Bone marrow (tissue), 2 donors: ENCODE data around the gene EFNA3.

ENCODE experiments used
- DNase-seq, 2 donors: peaks; one replicate each; lab custom pipeline; 2025; lab: John Stamatoyannopoulos, UW

Gene EFNA3

DNA sequence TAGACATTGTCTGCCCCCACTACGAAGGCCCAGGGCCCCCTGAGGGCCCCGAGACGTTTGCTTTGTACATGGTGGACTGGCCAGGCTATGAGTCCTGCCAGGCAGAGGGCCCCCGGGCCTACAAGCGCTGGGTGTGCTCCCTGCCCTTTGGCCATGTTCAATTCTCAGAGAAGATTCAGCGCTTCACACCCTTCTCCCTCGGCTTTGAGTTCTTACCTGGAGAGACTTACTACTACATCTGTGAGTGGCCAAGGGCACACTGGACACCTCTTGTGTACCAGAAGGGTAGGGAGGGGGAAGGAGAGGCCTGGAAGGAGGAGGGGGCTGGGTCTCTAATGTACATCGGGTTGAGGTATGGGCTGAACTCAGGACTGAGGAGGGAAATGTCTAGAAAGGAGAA, 11.9 kb upstream of the EFNA3 start:
- no peak for DNase-seq

DNA sequence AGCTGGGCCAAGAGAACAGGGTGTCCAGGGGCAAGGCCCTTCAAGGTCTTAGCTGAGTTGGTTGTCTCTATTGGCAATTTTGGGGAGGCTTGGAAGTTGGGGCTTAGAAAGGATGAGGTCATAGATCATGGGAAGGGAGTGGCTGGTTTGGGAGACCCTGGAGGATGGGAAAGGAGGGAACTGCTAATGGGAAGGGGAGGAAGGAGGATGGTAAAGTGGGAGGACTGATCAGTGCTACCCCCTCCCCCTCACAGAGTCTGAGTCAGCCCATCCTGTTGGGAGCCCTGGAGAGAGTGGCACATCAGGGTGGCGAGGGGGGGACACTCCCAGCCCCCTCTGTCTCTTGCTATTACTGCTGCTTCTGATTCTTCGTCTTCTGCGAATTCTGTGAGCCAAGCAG, 10.0 kb upstream of the EFNA3 start:
- DNase-seq, result no peak

DNA sequence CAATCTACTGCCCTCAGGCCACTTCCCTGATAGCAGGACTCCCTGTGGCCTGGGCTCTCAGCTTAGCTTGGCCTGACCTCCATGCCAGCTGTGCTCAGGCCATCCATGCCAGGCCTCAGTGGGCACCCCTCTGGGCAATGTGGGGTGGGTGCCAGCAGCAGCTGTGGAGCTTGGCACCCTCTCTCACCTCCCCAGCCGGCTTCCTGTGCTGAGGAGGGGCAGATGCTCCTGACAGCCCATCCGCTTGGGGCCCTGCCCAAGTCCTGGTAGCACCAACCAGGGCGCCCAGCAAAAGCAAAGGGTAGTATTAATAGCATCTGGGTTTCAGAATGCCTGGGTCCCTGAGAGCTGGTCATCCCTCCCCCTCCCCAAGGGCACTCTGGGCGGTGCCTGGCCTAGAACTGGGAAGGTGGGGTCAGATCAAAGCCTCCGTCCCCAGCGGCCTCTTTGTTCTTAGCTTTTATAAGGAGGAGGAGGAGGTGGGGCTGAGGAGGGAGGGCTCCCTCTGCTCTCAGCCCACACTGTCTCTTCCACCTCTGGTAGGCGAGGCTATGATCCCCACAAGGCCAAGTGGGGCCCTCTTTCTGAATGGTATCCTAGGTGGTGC, 9.0 kb upstream of the EFNA3 start:
- no peak for DNase-seq

DNA sequence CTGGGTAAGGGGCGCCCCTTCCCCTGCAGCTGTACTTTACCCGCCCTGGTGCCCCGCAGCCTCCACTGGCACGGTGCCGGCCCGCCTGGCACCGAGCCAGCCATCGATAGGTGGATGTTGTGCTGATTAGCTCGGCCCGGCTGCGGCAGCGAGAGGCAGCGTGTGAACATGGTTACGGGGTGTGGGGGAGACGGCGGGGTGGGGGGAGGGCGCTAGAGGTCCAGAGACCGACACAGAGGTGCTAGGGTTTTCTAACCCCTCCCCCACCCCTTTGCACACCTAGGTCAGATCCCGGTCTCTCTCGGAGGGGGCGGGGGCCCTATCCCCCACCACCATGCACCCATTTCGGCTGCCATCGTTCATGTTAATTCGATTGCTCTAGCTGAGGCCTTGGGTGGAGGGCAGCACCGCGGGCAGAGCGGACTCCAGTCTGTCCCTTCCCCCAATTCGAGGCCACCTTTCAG, 8.4 kb upstream of the EFNA3 start:
- DNase-seq, result no peak

DNA sequence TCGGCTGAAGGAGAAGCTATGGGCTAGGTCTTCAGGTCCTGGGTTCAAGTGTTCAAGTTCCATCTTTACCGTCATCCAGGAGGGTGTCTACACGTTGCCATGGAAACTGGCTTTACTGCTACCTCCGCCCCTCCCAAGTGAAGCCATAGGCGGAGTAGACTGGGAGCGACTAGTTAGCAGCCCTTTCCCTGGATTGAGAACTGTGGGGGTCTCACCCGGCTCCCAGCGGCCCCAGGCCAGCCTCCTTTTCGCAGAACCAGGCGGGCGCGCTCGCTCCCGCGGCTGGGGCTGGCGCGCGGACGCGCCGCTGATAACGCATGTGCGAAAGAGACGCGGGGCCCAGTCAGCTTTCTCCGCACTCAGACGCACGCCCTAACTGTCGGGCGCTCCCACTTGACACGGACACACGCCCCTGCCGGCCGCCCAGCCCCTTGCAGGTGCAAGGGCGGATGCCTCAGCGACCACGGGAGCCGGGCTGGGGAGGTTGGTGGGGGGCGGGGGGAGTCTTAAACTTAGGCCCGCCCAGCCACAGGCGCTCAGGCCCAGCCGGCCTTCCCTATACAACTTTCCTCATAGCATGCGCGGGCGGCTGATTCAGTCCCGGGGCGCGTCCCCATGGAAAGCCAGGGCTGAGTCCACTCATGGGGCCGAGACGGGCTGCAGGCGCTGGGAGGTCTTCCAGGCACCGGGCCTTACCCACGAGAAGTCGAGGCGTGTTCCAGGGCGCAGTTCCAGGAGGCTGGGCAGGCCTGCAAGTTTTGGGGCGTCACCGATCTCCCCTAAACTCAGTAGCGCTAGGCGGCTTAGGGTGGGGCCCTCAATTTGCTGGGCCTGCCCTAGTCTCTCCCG, 7.7 kb upstream of the EFNA3 start:
- peak; percentile 34 to 35 for DNase-seq

DNA sequence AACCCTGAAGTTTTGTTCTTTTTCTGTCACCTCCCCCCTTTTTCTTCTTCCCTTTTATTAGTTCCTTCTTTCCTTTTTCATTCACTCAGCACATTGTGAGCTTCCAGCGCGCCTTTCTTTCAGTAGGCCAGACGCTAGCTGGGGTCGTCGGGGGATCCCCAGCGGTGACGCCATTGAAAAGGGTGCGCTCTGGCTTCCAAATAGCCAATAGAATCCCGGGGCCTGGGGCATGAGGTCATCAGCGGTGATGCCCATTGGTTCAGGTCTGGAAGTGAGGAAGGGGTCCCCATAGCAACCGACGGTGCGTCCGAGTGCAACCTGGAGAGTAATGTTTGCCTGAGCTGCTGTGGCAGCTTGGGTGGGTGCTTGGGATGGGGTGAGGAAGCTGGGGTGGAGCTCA, 6.9 kb upstream of the EFNA3 start:
- DNase-seq, result no peak

DNA sequence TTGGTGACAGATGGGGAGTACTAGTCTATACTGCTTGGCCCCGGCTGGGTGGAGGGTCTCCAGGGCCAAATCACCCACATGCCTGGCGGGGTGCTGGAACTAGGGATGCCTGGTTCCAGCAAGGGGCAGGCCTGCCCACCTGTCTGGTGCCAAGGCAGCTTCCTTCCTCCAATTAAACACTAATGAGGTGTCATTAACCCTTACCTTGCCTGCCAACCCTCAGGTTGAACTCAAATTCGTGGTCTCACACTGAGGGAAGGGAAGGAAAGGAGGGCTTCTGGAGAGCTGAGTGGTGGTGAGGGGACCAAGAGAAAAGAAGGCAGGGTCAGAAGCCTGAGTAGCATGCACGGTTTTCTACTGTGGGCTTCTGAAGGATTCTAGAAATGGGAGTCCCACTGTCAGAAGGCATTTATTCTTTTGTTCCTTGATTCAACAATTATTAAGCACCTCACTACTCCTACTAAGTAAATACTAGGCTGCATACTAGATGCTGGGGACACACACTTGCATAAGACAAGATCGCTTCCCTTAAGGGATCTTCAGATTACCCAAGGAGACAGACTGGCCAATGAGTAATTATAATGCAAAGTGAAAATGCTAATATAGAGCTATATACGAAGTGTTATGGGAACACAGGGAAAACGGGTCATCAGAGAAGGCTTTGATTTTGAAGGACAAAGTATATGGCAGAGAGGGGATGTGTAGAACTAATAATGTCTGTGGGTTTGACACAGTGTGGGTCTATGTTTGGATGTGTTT, 5.9 kb upstream of the EFNA3 start:
- DNase-seq, result no peak

DNA sequence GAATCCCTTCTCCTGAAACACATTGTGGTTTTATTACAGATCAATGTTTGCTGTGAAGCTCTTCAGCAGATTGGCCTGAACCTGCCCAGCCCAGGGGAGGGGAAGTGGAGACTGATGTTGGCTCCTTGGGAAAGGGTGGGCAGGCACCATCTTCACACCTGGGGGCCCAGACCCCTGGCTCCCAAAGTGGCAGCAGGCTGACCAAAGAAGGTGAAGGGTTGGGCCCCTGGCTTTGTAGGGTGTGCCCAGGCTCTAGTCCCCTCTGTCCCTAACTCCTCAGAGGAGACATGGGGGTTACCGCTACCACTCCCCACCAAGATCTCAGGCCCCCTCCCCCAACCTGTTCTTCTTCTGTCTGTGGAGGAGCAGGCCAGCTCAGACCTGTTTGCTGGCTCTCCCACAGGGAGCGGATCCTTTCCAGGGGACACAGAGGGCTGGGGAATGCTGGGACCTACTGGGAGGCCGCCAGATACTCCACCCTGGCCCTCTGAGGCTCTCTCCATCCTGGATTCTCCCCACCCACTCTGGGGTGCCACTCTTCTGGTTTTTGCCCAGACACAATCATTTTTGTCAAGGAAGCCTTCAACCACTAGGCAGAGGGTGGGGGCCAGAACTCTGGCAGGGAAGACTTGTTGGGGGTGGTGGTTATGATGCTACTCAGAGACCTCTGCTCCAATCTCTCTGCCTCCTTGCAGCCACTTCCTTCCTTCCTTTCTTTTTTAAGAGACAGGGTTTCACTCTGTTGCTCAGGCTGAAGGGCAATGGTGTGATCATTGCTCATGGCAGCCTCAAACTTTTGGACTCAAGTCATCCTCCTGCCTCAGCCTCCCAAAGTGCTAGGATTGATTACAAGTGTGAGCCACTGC, 5.0 kb upstream of the EFNA3 start:
- DNase-seq, result peak in 1 of 2 donors; percentile 66

DNA sequence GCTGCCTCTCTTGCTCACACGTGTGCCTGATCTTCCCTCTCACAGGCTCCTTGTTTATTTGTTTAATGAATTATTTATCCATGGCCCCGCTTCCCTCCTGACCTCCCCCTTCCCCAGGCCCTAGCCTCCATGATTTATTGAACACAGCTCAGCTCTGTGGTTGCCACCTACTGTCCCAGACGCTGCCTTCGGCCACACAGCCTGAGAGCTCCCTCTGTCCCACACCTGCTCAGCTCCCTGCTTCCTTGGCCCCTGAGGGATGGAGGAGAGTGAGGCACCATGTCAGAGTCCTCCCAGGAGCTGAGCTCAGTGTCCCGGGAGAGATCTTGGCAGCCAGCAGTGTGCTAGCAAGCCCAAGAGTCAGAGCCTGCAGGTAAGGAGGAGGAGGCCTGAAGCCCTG, 3.1 kb upstream of the EFNA3 start:
- DNase-seq, result no peak

DNA sequence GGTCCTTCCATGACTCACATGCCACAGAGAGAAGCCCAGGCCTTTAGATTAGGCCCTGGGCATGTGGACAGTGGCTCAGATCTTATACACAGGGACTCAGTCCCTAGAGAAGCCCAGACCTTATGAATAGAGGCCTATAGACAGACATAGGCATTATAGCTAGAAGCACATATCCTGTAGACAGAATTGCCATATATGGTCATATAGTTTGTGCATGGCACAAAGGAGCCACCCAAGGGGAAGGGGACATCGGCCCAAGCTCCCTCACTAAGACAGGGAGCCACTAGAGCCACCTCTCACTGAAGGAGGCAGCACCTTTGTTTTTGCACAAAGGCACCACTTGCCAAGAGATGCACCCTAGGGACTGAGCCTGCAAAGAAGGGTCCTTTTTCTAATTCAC, 2.3 kb upstream of the EFNA3 start:
- DNase-seq, result no peak

DNA sequence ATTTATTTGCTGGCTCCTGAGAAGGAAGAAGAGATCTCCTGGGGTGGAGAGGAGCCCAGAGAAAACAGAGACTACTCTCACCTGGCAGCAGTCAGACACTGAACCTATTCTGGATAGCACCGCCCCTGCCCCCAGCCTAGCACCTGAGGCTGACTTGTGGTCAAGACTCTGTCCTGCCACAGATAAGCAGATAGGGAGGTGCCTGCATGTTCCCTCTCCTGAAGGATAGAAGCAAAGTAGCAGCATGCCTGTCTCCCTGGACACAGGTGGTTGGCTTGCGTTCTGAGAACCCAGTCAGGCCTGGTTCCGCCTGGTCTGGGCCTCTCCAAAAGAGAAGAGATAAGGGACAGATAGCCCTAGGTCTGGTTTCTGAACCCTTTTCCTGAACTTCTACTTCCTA, 1.3 kb upstream of the EFNA3 start:
- no peak for DNase-seq

DNA sequence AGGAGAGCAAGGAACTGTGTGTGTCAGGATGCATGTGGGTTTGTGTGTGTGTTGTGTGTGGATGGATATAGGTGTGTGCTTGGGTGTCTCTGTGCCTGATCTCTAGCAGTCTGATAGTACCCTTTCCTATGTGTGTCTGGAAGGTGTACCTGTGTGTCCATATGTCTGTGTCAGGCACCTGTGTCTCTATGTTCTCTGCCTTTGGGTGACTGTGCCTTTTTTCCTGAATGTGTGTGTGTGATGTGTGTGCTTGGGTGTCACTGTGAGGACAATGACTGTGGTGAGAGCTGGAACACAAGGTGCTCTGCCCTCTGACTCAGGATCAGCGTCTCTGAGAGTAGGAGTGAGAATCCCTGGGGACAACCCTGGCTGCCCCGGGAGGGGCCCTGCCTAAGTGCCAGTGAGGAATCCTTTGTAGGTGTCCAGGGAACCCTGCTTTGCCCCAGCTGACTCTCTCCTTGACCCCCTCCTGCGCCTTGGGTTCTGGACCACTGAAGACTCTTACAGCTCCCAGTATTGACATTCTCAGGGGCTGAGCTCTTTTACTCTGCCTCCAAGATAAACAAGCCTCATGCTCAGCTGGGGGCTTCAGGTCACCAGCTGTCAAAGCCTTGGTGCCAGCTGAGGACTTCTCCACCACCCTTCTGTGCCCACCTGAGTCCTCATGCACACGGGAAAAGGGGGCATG, 735 bp upstream of the EFNA3 start:
- no peak for DNase-seq

DNA sequence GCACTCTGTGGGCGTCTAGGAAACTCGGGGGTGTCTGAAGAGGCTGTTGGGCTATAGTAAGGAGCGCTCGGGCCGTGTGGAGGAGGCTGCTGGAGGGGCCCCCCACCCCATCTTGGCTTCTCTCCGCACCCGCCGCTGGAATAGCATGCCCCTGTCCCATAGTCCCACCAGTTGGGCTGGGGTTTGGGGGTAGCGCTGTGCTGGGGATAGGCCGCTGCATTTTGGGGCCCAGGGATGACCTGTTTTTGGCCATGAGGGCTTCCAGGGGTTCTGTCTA, 511 bp downstream of the EFNA3 start:
- DNase-seq, result no peak

DNA sequence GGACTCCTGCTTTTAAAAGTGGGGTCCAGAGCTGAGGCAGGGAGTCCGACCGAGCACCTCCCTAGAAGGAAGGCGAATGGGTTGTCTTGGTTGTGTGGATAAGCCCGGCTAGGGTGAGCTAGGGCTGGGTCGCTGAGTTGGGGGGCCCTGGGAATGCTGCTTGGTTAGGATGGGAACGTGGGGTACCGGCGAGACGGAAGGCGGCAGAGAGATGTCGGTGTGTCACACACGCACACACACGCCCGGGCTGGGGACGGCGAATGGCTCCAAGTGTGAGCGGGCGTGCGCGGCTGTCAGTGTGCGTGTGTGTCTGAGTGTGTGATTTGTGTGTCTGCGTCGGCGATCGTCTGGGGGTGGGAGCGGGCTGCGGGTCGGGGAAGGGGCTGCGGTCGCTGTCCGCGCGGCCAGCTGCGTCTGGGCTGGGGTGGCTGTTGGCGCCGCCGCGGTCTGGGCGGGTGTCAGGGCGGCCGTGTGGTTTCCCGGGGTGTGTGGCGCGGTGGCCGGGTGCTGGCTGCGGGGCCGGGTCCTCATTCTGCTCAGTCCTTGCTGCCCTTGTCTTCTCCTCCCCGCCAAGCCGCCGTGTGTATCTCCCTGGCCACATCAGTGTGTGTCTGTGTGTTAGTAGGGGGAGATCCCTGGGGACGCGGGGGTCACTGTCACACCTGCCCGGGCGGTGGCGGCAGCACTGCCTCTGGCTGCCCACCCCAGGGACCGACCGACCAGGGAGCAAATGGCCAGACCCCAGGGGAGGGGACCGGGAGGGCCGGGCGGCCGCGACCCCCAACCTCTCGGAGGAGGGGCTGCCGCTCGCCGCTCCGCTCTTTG, 1.1 kb downstream of the EFNA3 start:
- no peak for DNase-seq

DNA sequence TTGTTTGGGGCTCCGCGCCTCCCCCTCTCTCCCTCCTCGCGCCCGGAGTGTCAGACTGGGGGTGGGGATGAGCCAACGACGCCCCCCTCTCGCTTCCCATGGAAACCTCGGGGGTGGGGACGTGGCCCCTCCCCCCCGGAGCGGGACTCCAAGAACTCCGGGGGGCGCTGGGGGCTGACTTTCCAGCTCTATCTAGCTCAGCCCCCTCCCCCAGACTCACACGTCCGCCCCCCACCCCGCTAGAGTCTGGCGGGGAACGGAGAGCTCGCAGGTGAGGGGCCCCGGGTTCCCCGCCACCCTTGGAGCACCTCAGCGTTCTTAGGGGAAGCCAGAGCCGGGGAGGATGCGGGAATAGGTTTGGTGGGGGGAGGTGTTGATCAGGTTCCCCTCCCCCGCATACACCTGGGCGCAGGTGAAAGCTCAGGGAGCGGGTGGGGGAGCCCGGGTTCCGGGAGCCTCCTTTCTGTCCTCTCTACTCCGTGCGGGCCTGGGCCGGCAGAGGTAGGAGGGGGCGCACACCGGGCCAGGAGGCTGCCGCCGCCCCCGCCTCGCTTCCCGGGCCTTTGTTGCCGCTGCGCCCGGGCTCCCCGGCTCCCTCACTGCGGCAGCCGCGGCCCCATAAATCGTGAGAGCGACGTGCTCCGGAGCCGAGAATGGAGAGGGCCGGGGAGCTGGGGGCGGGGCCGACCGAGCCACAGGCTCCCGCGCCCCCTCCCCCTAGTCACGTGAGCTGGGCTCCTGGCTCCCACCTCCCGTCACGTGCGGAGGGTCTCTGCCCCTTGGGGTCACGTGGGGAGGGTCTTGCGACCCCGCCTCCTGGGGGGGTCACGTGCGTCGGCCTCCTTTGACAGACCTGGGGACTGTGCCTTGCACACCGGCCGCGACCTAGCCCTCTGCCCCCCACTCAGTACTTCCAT, 1.9 kb downstream of the EFNA3 start:
- DNase-seq, result no peak

DNA sequence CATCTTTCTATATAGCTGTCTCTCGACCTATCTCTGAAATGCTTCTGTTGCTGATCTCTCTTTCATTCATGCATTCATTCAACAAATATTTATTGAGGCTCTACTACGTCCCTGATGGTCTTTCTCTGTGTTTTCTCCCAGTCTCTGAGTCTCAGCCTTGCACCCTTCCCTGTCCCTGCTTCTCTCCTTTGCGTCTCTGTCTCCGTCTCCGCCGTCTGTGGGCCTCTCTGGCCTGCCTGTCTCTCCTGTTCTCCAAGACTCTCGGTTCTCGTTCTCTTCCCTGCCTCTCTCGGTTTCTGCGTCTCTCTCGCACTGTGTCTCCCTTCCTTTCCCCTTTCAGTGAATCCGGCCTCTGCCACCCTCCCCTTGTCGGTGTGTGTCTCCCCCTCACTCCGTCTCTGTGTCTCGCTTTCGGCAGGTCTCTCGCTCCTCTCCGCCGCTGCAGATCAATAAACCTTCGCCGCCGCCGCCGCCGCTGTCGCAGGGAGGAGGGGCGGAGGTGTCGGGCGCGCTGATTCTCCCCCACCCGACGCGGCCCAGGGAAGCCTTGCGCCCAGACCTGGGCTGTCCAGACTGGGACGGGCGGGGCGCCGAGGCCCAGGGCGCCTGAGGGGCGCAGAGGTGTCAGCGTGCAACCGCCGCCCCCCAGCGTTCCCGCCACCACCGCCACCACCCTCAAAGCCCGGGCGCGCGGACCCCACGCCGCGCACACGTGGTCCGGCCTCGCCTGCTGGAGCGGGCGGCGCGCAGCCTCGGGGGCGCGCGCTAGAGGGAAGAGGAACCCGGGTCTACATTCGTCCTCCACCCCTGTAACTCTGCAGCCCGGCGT, 3.0 kb downstream of the EFNA3 start:
- no peak for DNase-seq

DNA sequence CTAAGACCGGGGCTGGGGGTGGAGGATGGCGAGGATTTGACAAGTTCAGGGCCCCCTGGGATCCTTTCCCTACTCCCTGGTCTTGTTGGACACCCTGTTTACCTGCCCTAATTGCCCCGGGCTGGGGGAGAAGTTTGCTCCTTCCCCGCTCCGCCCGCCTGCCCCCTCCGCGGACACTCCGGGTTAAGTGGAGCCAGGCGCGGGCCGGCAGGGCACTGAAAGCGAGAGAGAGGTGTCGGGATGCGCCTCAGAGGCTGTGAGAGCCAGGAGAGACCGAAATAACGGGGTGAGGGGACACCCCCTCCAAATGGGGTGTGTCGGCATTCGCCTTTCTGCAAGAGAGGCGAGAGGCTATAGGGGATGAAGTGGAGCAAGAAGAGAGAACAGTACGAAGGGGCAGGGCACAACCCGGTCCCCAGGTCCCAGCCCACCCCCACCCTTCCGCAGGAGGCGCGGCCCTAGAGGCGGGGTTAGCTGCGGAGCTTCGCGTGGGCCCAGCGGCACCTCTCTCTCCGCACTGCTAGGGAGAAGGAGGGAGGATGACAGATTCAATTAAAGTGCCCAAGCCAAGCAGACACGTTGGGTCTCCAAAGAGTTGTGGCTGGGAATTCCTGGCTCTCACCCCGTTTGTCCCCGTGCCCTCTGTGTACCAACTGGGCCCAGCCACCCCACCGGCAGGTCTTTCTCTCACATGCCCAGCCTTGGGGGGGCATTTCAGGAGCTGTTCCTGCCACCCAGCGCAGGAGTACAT, 3.8 kb downstream of the EFNA3 start:
- no peak for DNase-seq

DNA sequence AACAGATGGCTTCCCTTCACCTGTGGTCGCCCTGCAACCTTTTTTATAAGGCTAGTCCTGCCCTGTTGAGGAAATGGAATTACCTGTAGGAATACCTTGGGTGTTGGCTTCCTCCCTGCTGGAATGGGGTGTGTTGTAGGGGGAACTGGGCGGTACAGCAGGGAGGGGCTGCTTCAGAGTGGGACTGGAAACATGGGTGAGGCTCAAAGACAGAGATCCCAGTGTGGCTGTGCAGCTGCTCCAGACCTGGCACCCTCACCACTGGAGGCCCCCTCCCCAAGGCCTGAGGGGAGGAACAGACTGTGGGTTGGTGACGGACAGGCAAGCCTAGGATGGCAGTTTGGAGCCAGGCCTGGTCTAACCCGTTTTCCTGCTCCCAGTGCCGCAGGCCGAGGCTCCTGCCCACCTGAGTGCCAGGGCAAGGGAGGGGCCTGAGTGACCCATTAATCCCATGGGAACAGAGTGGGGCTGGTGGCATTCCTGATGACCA, 4.5 kb downstream of the EFNA3 start:
- DNase-seq, result no peak
